Body of pancreas (tissue), 4 donors: Measurements from ENCODE around the gene AGAP3. TPM values are rescaled to one million over a fixed set of nuclear protein-coding genes. Genes with fewer than 3 reads are reported as not detected.

ENCODE experiments used
- ATAC-seq: fragments of 150-250 bp; one replicate; pipeline ENCODE4 v1.9.1; 2016
- DNase-seq, 4 donors: peaks; one replicate each; pipeline ENCODE4 v3.0.0-alpha.2; 2019
- H3K27ac ChIP-seq, 4 donors: fragments of 200-600 bp; sonication (generic); 1 replicate in 3 of 4; 2 replicates in 1 of 4; pipeline versions ENCODE4 v1.5.1 to v1.6.1; 2016 to 2019; ENCODE audit warnings: mild to moderate bottlenecking in 1 of 4, mixed read lengths in 1 of 4, moderate library complexity in 1 of 4
- H3K27me3 ChIP-seq, 2 donors: fragments of 200-600 bp; sonication (generic); one replicate each; pipeline ENCODE4 v1.6.0; 2016; ENCODE audit warnings: mild to moderate bottlenecking in 1 of 2
- H3K36me3 ChIP-seq, 2 donors: fragments of 200-600 bp; sonication (generic); replicated peaks in 1 of 2; 2 replicates each; pipeline ENCODE4 v1.5.1; 2016; ENCODE audit warnings: low read depth in 2 of 2; ENCODE audit not compliant: insufficient read depth in 1 of 2
- H3K4me1 ChIP-seq: fragments of 200-600 bp; sonication (generic); one replicate; pipeline ENCODE4 v1.6.0; 2016
- H3K4me3 ChIP-seq, 2 donors: fragments of 200-600 bp; sonication (generic); 1 replicate in 1 of 2; 2 replicates in 1 of 2; pipeline ENCODE4 v1.5.1; 2016 to 2019
- H3K9me3 ChIP-seq, 3 donors: fragments of 200-600 bp; sonication (generic); 1 replicate in 2 of 3; 2 replicates in 1 of 3; pipeline ENCODE4 v1.5.1; 2016
- CTCF ChIP-seq, 7 experiments: fragments of 450-650 bp in 4 of 7; fragments of 200-600 bp in 3 of 7; sonication (generic) in 3 of 7; IDR thresholded peaks; one replicate each; pipeline ENCODE4 v1.5.1; 2016 to 2019; ENCODE audit warnings: antibody characterized with exemption in 7 of 7
- POLR2A ChIP-seq, 3 donors: fragments of 450-650 bp; IDR thresholded peaks; one replicate each; pipeline ENCODE4 v1.6.1; 2016; ENCODE audit warnings: antibody characterized with exemption in 3 of 3, mild to moderate bottlenecking in 2 of 3
- WGBS, 2 donors: methylation state at CpG; one replicate each; pipeline ENCODE4 v1.1.5; 2017; 5-methylcytosine and 5-hydroxymethylcytosine counted together
- intact Hi-C: fragments of 100-400 bp; cut with DNase I; formaldehyde crosslinking; loops from one replicate; pipeline ENCODE4 v1.15.1; 2023
- total RNA-seq, 2 donors: library from RNA; depleted of rRNA; stranded (reverse); fragments of >200 nt; gene quantifications; one replicate each; pipeline ENCODE4 v1.1.0, GENCODE V29; 2016

AGAP3 gene
- total RNA-seq, 2 donors from 2014 or later = 45.4 to 104 TPM

GRCh38 chr7:151116603-151117440 is 30.5 kb downstream of the AGAP3 start:
- ATAC-seq (no peak), DNase-seq (no peak)
- Histone ChIP-seq H3K36me3 (peaks cover 0 to 18% of the 10 kb centered on the region in 2 donors), H3K27ac (no peak overlapping the region), H3K27me3 (no peaks in the 10 kb centered on the region), H3K4me1 (peaks cover 38% of the 10 kb centered on the region), H3K4me3 (no peak overlapping the region), H3K9me3 (no peaks in the 10 kb centered on the region)
- 90 to 91% methylated on average over 16 to 27 of the region's 27 CpGs for WGBS, 2 donors
- TF ChIP-seq POLR2A (IDR thresholded peaks at IDR 0.05) (no peak), CTCF (IDR thresholded peaks at IDR 0.05) (no peak)
- intact Hi-C loops = loop anchor here (10.0 kb wide), 1 partner anchor 222 kb away; no protein-coding TSS in a partner anchor

- H3K4me3 ChIP-seq = no peak overlapping the region
- peaks cover 0 to 20% of the 10 kb centered on the region in 2 donors for H3K36me3 ChIP-seq
- H3K27ac ChIP-seq = no peak overlapping the region
- ATAC-seq = no peak
- intact Hi-C loops = loop anchor here (10.0 kb wide), 1 partner anchor 223 kb away; no protein-coding TSS in a partner anchor
- peaks cover 30% of the 10 kb centered on the region for H3K4me1 ChIP-seq
- DNase-seq = no peak
- TF ChIP-seq CTCF (IDR thresholded peaks at IDR 0.05) (no peak), POLR2A (IDR thresholded peaks at IDR 0.05) (no peak)
- 80 to 91% methylated on average over 8 to 12 of the region's 12 CpGs for WGBS, 2 donors
- H3K27me3 ChIP-seq = no peaks in the 10 kb centered on the region
- H3K9me3 ChIP-seq = no peaks in the 10 kb centered on the region
These were observed 31.3 kb downstream of the AGAP3 start for GRCh38 chr7:151117565-151117964.

GRCh38 chr7:151118108-151119054 is 32.1 kb downstream of the AGAP3 start:
- H3K4me1 ChIP-seq = peaks cover 22% of the 10 kb centered on the region
- no peak for DNase-seq
- intact Hi-C loops = loop anchor here (10.0 kb wide), 1 partner anchor 224 kb away; no protein-coding TSS in a partner anchor
- no peak for TF ChIP-seq CTCF (IDR thresholded peaks at IDR 0.05)
- no peak for TF ChIP-seq POLR2A (IDR thresholded peaks at IDR 0.05)
- no peak for ATAC-seq
- no peaks in the 10 kb centered on the region for H3K27me3 ChIP-seq
- no peak overlapping the region for H3K4me3 ChIP-seq
- H3K36me3 ChIP-seq = peaks cover 0 to 20% of the 10 kb centered on the region in 2 donors
- 91% methylated on average over 21 to 36 of the region's 38 CpGs for WGBS, 2 donors
- H3K9me3 ChIP-seq = no peaks in the 10 kb centered on the region
- H3K27ac ChIP-seq = no peak overlapping the region

GRCh38 chr7:151119055-151119415 is 32.8 kb downstream of the AGAP3 start:
- intact Hi-C loops = loop anchor here (10.0 kb wide), 1 partner anchor 224 kb away; no protein-coding TSS in a partner anchor

More at GRCh38 chr7:151119055-151119415, 32.8 kb downstream of the AGAP3 start:
- H3K4me1 ChIP-seq = peaks cover 18% of the 10 kb centered on the region
- H3K27me3 ChIP-seq = no peaks in the 10 kb centered on the region
- 88 to 94% methylated on average over 4 to 13 of the region's 13 CpGs for WGBS, 2 donors
- no peak for ATAC-seq
- no peak for TF ChIP-seq POLR2A (IDR thresholded peaks at IDR 0.05)
- no peak for TF ChIP-seq CTCF (IDR thresholded peaks at IDR 0.05)
- no peak overlapping the region for H3K27ac ChIP-seq
- H3K4me3 ChIP-seq = no peak overlapping the region
- DNase-seq = no peak
- H3K9me3 ChIP-seq = no peaks in the 10 kb centered on the region
- peaks cover 0 to 20% of the 10 kb centered on the region in 2 donors for H3K36me3 ChIP-seq
